ENCODE results near the gene KRT76.

DNA sequence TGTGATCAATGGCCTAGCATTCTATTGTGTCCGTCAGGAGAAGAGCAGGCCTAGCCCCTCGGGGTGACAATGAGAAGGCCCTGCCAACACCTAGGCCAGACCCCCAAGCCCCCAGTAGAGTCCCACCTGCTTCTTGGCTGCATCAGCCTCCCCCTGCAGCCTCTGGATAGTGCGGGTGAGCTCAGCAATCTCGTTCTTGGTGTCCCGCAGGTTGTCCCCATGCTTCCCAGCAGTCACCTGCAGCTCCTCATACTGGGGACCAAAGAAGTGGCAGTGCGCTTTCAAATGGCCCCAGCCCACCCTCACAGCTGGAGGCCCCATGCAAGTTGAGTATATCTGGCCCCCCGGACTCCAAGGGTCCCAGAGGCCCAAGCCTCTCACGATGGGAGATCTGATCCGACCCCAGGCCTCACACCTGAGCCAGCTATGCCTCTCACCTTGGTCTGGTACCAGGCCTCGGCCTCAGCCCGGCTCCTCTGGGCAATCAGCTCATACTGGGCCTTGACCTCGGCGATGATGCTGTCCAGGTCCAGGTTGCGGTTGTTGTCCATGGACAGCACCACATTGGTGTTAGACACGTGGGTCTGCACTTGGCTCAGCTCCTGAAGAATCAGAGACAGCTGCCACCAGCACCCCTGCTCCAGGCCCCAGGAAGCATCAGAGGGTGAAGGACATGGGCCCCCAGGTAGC lies 46.8 kb upstream of the KRT76 start:
- TF ChIP-seq, protein P1, sequence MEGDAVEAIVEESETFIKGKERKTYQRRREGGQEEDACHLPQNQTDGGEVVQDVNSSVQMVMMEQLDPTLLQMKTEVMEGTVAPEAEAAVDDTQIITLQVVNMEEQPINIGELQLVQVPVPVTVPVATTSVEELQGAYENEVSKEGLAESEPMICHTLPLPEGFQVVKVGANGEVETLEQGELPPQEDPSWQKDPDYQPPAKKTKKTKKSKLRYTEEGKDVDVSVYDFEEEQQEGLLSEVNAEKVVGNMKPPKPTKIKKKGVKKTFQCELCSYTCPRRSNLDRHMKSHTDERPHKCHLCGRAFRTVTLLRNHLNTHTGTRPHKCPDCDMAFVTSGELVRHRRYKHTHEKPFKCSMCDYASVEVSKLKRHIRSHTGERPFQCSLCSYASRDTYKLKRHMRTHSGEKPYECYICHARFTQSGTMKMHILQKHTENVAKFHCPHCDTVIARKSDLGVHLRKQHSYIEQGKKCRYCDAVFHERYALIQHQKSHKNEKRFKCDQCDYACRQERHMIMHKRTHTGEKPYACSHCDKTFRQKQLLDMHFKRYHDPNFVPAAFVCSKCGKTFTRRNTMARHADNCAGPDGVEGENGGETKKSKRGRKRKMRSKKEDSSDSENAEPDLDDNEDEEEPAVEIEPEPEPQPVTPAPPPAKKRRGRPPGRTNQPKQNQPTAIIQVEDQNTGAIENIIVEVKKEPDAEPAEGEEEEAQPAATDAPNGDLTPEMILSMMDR (IDR thresholded peaks at IDR 0.05; ENCODE audit: borderline replicate concordance, extremely low read depth, low read length, poor library complexity, severe bottlenecking) = no peak
- no peak for TF ChIP-seq EZH2 (IDR thresholded peaks at IDR 0.05; ENCODE audit: borderline replicate concordance, low read depth, low read length, severe bottlenecking)

Measured in DND-41 (cell line).